ENCODE data around the gene IGF2R. TPM values are rescaled to one million over a fixed set of nuclear protein-coding genes. Genes with fewer than 3 reads are reported as not detected.

IGF2R gene
- total RNA-seq, 1 experiment from 2014 or later = 75.3 TPM

DNA sequence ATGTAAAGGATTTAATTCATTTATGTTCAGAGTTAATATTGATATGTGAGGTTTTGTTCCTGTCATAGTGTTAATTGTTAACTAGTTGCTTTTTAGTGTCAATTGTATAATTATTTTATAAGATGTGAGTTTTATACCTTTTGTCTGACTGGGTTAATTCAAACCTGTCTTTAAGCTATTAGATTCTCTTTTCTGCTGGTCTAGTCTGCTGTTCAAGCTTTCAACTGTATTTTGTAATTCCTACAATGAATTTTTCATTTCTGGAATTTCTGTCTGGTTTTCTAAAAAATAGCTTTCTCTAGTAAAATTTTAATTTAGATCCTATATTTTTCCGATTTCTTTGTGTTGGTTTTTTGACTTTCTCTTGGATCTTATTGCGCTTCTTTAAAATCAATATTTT lies 26.5 kb downstream of the IGF2R start (continued):
- TF ChIP-seq ERG (CRISPR knock-in tag; IDR thresholded peaks at IDR 0.05) (no peak), FOXJ3 (CRISPR knock-in tag; IDR thresholded peaks at IDR 0.05; ENCODE audit: borderline replicate concordance) (no peak)
- TF ChIP-seq, protein P1, sequence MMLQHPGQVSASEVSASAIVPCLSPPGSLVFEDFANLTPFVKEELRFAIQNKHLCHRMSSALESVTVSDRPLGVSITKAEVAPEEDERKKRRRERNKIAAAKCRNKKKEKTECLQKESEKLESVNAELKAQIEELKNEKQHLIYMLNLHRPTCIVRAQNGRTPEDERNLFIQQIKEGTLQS (CRISPR knock-in tag; conservative IDR thresholded peaks at IDR 0.05) = no peak

DNA sequence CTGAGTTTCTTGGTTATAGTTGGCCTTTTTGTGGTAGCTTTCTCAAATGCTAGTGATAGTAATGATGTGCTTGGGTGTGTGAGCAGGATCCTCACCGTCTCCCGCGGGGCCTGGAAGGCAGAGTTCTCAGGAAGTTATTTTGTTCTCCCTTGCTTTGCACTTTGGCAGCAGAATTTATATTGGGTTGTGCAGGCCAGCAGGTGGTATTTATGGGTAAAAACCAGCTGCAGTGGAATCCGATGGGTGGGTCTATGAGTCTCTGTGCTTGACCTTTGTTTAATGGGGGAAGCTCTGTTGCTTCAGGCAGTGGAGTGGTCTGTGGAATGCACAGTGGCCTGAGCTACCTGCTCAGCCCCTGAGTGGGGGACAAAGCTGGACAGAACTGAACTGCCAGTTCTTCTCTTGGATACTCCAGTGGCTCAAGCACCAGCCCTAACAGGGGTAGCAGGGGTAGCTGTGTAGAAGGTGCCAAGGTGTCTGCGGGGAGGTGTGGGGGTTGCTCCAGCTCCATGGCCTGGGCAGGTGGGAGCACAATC lies 27.3 kb downstream of the IGF2R start:
- Mint-ChIP-seq H3K9me3 (peaks cover 5% of the 10 kb centered on the region), H3K4me3 (no peak overlapping the region), H3K36me3 (peaks cover 25% of the 10 kb centered on the region), H3K27ac (peak overlapping the region; percentile 31; the same call in 1 of the 2 replicates), H3K27me3 (ENCODE audit: low read depth) (no peaks in the 10 kb centered on the region), H3K4me1 (peaks cover 47% of the 10 kb centered on the region)
- ChIA-PET CTCF (no interaction called here), POLR2A (no interaction called here)
- no peak for ATAC-seq
- DNase-seq (ENCODE audit: low spot score) = no peak
- TF ChIP-seq ZNF671 (CRISPR knock-in tag; IDR thresholded peaks at IDR 0.05) = no peak

- H3K4me1 Mint-ChIP-seq = peaks cover 47% of the 10 kb centered on the region
- POLR2A ChIA-PET = no interaction called here
- H3K27ac Mint-ChIP-seq = no peak overlapping the region; the same call in 1 of the 2 replicates
- ATAC-seq = peak; percentile 17
- H3K27me3 Mint-ChIP-seq (ENCODE audit: low read depth) = no peaks in the 10 kb centered on the region
- no peak overlapping the region for H3K4me3 Mint-ChIP-seq
- peaks cover 5% of the 10 kb centered on the region for H3K9me3 Mint-ChIP-seq
- DNase-seq (ENCODE audit: low spot score) = no peak
- H3K36me3 Mint-ChIP-seq = peaks cover 25% of the 10 kb centered on the region
- CTCF ChIA-PET = interaction anchor here (1.4 to 2.2 kb wide), 2 partner anchors 16 to 44 kb away, joined by 3 to 5 read pairs; no protein-coding TSS in a partner anchor
- TF ChIP-seq ZNF425 (CRISPR knock-in tag; conservative IDR thresholded peaks at IDR 0.05) (no peak), ZNF138 (CRISPR knock-in tag; conservative IDR thresholded peaks at IDR 0.05) (no peak), CDX4 (CRISPR knock-in tag; IDR thresholded peaks at IDR 0.05; ENCODE audit: borderline replicate concordance) (no peak), ZSCAN18 (CRISPR knock-in tag; IDR thresholded peaks at IDR 0.05) (no peak), MLX (CRISPR knock-in tag; IDR thresholded peaks at IDR 0.05) (no peak), ZNF671 (CRISPR knock-in tag; IDR thresholded peaks at IDR 0.05) (no peak), ZNF121 (CRISPR knock-in tag; IDR thresholded peaks at IDR 0.05) (no peak), ZBTB21 (CRISPR knock-in tag; IDR thresholded peaks at IDR 0.05; ENCODE audit: borderline replicate concordance) (no peak), SMAD4 (CRISPR knock-in tag; IDR thresholded peaks at IDR 0.05) (no peak), NFE2L1 (CRISPR knock-in tag; IDR thresholded peaks at IDR 0.05) (no peak), IRF2 (CRISPR knock-in tag; IDR thresholded peaks at IDR 0.05; ENCODE audit: borderline replicate concordance, low read depth) (no peak), RORB (CRISPR knock-in tag; IDR thresholded peaks at IDR 0.05) (no peak)
- TF ChIP-seq, protein P2, sequence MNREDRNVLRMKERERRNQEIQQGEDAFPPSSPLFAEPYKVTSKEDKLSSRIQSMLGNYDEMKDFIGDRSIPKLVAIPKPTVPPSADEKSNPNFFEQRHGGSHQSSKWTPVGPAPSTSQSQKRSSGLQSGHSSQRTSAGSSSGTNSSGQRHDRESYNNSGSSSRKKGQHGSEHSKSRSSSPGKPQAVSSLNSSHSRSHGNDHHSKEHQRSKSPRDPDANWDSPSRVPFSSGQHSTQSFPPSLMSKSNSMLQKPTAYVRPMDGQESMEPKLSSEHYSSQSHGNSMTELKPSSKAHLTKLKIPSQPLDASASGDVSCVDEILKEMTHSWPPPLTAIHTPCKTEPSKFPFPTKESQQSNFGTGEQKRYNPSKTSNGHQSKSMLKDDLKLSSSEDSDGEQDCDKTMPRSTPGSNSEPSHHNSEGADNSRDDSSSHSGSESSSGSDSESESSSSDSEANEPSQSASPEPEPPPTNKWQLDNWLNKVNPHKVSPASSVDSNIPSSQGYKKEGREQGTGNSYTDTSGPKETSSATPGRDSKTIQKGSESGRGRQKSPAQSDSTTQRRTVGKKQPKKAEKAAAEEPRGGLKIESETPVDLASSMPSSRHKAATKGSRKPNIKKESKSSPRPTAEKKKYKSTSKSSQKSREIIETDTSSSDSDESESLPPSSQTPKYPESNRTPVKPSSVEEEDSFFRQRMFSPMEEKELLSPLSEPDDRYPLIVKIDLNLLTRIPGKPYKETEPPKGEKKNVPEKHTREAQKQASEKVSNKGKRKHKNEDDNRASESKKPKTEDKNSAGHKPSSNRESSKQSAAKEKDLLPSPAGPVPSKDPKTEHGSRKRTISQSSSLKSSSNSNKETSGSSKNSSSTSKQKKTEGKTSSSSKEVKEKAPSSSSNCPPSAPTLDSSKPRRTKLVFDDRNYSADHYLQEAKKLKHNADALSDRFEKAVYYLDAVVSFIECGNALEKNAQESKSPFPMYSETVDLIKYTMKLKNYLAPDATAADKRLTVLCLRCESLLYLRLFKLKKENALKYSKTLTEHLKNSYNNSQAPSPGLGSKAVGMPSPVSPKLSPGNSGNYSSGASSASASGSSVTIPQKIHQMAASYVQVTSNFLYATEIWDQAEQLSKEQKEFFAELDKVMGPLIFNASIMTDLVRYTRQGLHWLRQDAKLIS (CRISPR knock-in tag; IDR thresholded peaks at IDR 0.05; ENCODE audit: borderline replicate concordance) = no peak
- TF ChIP-seq, protein P3, sequence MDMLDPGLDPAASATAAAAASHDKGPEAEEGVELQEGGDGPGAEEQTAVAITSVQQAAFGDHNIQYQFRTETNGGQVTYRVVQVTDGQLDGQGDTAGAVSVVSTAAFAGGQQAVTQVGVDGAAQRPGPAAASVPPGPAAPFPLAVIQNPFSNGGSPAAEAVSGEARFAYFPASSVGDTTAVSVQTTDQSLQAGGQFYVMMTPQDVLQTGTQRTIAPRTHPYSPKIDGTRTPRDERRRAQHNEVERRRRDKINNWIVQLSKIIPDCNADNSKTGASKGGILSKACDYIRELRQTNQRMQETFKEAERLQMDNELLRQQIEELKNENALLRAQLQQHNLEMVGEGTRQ (CRISPR knock-in tag; IDR thresholded peaks at IDR 0.05) = no peak
Observed at GRCh38 chr6:159996626-159997497, 28.0 kb downstream of the IGF2R start.
